A673 (cell line): ENCODE data around the gene AARSD1. TPM values are rescaled to one million over a fixed set of nuclear protein-coding genes. Genes with fewer than 3 reads are reported as not detected.

ENCODE experiments used
- Bru-seq: library from RNA; stranded (reverse); fragments of 400-500 nt; gene quantifications from one replicate; lab custom pipeline; 2021; lab: Mats Ljungman, UMichigan
- BruChase-seq, 2 experiments: library from RNA; stranded (reverse); fragments of 400-500 nt; gene quantifications; one replicate each; lab custom pipeline; 2021; lab: Mats Ljungman, UMichigan
- BruUV-seq: library from RNA; stranded (reverse); fragments of 400-500 nt; replicated peaks from 2 replicates; lab custom pipeline; 2021; lab: Mats Ljungman, UMichigan
- CTCF ChIA-PET: fragments of 300-600 bp; sonication (Branson Sonifier 250); formaldehyde crosslinking; loops from one replicate; lab custom pipeline; 2022; ENCODE audit warnings: antibody characterized with exemption; lab: Charles Lee
- POLR2A ChIA-PET: fragments of 300-600 bp; sonication (Branson Sonifier 250); formaldehyde crosslinking; loops from one replicate; lab custom pipeline; 2022; ENCODE audit warnings: antibody characterized with exemption; ENCODE audit not compliant: low non-redundant PET; lab: Charles Lee
- DNase-seq: peaks from one replicate; pipeline ENCODE4 v3.0.0-alpha.2; 2015; ENCODE audit warnings: low spot score
- H3K27ac ChIP-seq: fragments of 200-600 bp; sonication (generic); 2 replicates; pipeline ENCODE4 v1.5.1; 2016; ENCODE audit warnings: mixed run types, low read depth, mild to moderate bottlenecking, mixed read lengths, antibody characterized with exemption, low read length; ENCODE audit not compliant: poor library complexity, severe bottlenecking
- H3K27me3 ChIP-seq: fragments of 200-600 bp; sonication (generic); replicated peaks from 2 replicates; pipeline ENCODE4 v1.6.1; 2017; ENCODE audit warnings: mixed run types, low read depth, mild to moderate bottlenecking, mixed read lengths, antibody characterized with exemption, low read length; ENCODE audit not compliant: insufficient read depth, poor library complexity
- H3K36me3 ChIP-seq: fragments of 200-600 bp; sonication (generic); 2 replicates; pipeline ENCODE4 v1.6.1; 2016; ENCODE audit warnings: mixed run types, mild to moderate bottlenecking, mixed read lengths, antibody characterized with exemption, low read length; ENCODE audit not compliant: insufficient read depth, poor library complexity, severe bottlenecking
- H3K4me1 ChIP-seq: fragments of 200-600 bp; sonication (generic); 2 replicates; pipeline ENCODE4 v1.6.1; 2017; ENCODE audit warnings: mixed run types, mild to moderate bottlenecking, mixed read lengths, antibody characterized with exemption, low read length; ENCODE audit not compliant: insufficient read depth, poor library complexity, severe bottlenecking
- H3K4me3 ChIP-seq: fragments of 200-600 bp; sonication (generic); 2 replicates; pipeline ENCODE4 v1.5.1; 2016; ENCODE audit warnings: low read depth, mixed run types, mild to moderate bottlenecking, mixed read lengths, low read length; ENCODE audit not compliant: poor library complexity, severe bottlenecking
- H3K9me3 ChIP-seq: fragments of 200-600 bp; sonication (generic); 2 replicates; pipeline ENCODE4 v1.6.1; 2016; ENCODE audit warnings: mixed run types, low read depth, mild to moderate bottlenecking, mixed read lengths, antibody characterized with exemption, low read length; ENCODE audit not compliant: poor library complexity, severe bottlenecking
- CTCF ChIP-seq: fragments of 300-800, 200-600 bp; sonication (generic); conservative IDR thresholded peaks from 2 replicates; pipeline ENCODE4 v1.5.1; 2017; ENCODE audit warnings: low read depth, mild to moderate bottlenecking, antibody characterized with exemption, low read length, moderate library complexity, mixed read lengths
- EZH2 ChIP-seq: fragments of 200-600 bp; sonication (generic); IDR thresholded peaks from 2 replicates; pipeline ENCODE4 v1.6.1; 2017; ENCODE audit warnings: borderline replicate concordance, low read depth, mild to moderate bottlenecking, mixed read lengths, antibody characterized with exemption, low read length; ENCODE audit not compliant: poor library complexity, severe bottlenecking
- intact Hi-C: fragments of 100-400 bp; cut with micrococcal nuclease; formaldehyde crosslinking; loops from one replicate; pipeline ENCODE4 v1.10.0; 2022; ENCODE audit not compliant: unreplicated experiment
- long read RNA-seq: library from polyadenylated mRNA; stranded (forward); transcript quantifications from one replicate; pipeline ENCODE4 v2.0.0, GENCODE V29; 2022
- total RNA-seq: library from RNA; stranded (reverse); gene quantifications from 2 replicates; pipeline ENCODE4 v1.2.3, GENCODE V29; 2021

Gene AARSD1
- 32.9 and 36.0 TPM in 2 replicates for total RNA-seq
- Bru-seq, nascent RNA: percentile 63 among the genes with signal in this experiment
- percentile 63 among the genes with signal in this experiment for BruChase-seq, experiment 1, labeled RNA remaining after a 2-hour chase
- BruChase-seq, experiment 2, labeled RNA remaining after a 6-hour chase: percentile 76 among the genes with signal in this experiment
- long read RNA-seq, transcript AARSD1-202 (12 exons, 1,322 nt): major isoform, 20 of 29 reads
- long read RNA-seq, partial matches to known transcripts: 2 of 29 reads
- long read RNA-seq, other reads (novel, unspliced or antisense): 7 of 29 reads

GRCh38 chr17:42964161-42964932, at the start of gene AARSD1:
Gene AARSD1 (minus strand): TSS chr17:42964454. CDS start chr17:42964440, 14 bp downstream.
- BruUV-seq: TSS peak; percentile 86
- ChIA-PET POLR2A (no interaction called here), CTCF (interaction anchor here (1.2 kb wide), 1 partner anchor 34 kb away, joined by 3 read pairs; the partner anchor contains the start of gene RPL27)
- Histone ChIP-seq H3K9me3 (no peaks in the 10 kb centered on the region), H3K27me3 (no peaks in the 10 kb centered on the region), H3K4me3 (peak within 1 kb of the TSS; percentile 71), H3K27ac (peak within 1 kb of the TSS; percentile 58), H3K4me1 (no peaks in the 10 kb centered on the region), H3K36me3 (peaks cover 4% of the 10 kb centered on the region)
- intact Hi-C loops: no loop called here
- peak; percentile 88 for DNase-seq
- TF ChIP-seq CTCF (no peak), EZH2 (no peak)

- intact Hi-C loops: no loop called here
- ChIA-PET POLR2A (no interaction called here), CTCF (no interaction called here)
- BruUV-seq: no TSS peak
- no peaks in the 10 kb centered on the region for H3K4me1 ChIP-seq
- TF ChIP-seq CTCF (no peak), EZH2 (no peak)
- H3K36me3 ChIP-seq: no peaks in the 10 kb centered on the region
- no peak overlapping the region for H3K4me3 ChIP-seq
- H3K9me3 ChIP-seq: no peaks in the 10 kb centered on the region
- H3K27me3 ChIP-seq: no peaks in the 10 kb centered on the region
- no peak overlapping the region for H3K27ac ChIP-seq
- DNase-seq: no peak
Measured at GRCh38 chr17:43013296-43013695, 49.0 kb upstream of the AARSD1 start.

GRCh38 chr17:43011728-43012472, 47.6 kb upstream of the AARSD1 start:
- Histone ChIP-seq H3K9me3 (no peaks in the 10 kb centered on the region), H3K27me3 (no peaks in the 10 kb centered on the region), H3K27ac (no peak overlapping the region), H3K36me3 (no peaks in the 10 kb centered on the region), H3K4me3 (no peak overlapping the region), H3K4me1 (no peaks in the 10 kb centered on the region)
- ChIA-PET POLR2A (no interaction called here), CTCF (no interaction called here)
- no peak for TF ChIP-seq EZH2
- TF ChIP-seq CTCF: no peak
- DNase-seq: no peak
- no TSS peak for BruUV-seq
- intact Hi-C loops: no loop called here
